Naive B cell (primary cell): ENCODE results near the gene ZNF408. TPM values are rescaled to one million over a fixed set of nuclear protein-coding genes. Genes with fewer than 3 reads are reported as not detected.

Experiments
- ATAC-seq, 2 donors: fragments of 150-1000 bp; cut with Tn5 transposase; 2 replicates each; pipeline ENCODE4 v1.10.0; 2021; ENCODE audit warnings: low read depth in 2 of 2, mild to moderate bottlenecking in 2 of 2, moderate library complexity in 2 of 2
- DNase-seq: peaks from one replicate; pipeline ENCODE4 v3.0.0; 2022
- H3K27ac Mint-ChIP-seq, 6 donors: one replicate each; pipeline ENCODE4 v1.8.0; 2020 to 2022; ENCODE audit warnings: mild to moderate bottlenecking in 6 of 6, mixed read lengths in 6 of 6, moderate library complexity in 5 of 6, inconsistent platforms in 2 of 6
- H3K27me3 Mint-ChIP-seq, 3 donors: one replicate each; pipeline ENCODE4 v1.8.0; 2021 to 2022; ENCODE audit warnings: mixed read lengths in 3 of 3, mild to moderate bottlenecking in 1 of 3
- H3K36me3 Mint-ChIP-seq, 2 donors: one replicate each; pipeline ENCODE4 v1.8.0; 2020 to 2022; ENCODE audit warnings: mixed read lengths in 2 of 2, inconsistent platforms in 1 of 2, mild to moderate bottlenecking in 1 of 2
- H3K4me1 Mint-ChIP-seq, 3 donors: one replicate each; pipeline ENCODE4 v1.8.0; 2020 to 2022; ENCODE audit warnings: mixed read lengths in 3 of 3, inconsistent platforms in 1 of 3, mild to moderate bottlenecking in 1 of 3, moderate library complexity in 1 of 3
- H3K4me3 Mint-ChIP-seq, 8 donors: one replicate each; pipeline ENCODE4 v1.8.0; 2020 to 2022; ENCODE audit warnings: mild to moderate bottlenecking in 8 of 8, mixed read lengths in 8 of 8, moderate library complexity in 8 of 8, inconsistent platforms in 2 of 8
- H3K9me3 Mint-ChIP-seq, 7 donors: one replicate each; pipeline ENCODE4 v1.8.0; 2020 to 2022; ENCODE audit warnings: mixed read lengths in 7 of 7, mild to moderate bottlenecking in 5 of 7, inconsistent platforms in 2 of 7, moderate library complexity in 1 of 7
- polyA plus RNA-seq, 6 donors: library from polyadenylated mRNA; unstranded; fragments of 300-500 nt; fragmentation: Illumina TruSeq; gene quantifications; one replicate each; pipeline ENCODE4 v1.2.3, GENCODE V29; 2021; ENCODE audit warnings: low read depth in 6 of 6

ZNF408 gene
- polyA plus RNA-seq, 6 donors from 2014 or later: 6.2 to 13.8 (median 11.3) TPM

GRCh38 chr11:46718155-46719019, 17.6 kb downstream of the ZNF408 start:
- H3K27ac Mint-ChIP-seq: peak overlapping the region in 1 of 6 donors; percentile 34

GRCh38 chr11:46719048-46719542, 18.3 kb downstream of the ZNF408 start, which contains the start of gene F2:
Gene F2, plus strand, starts transcription at chr11:46719213. Its CDS starts 23 bp downstream, at chr11:46719236.
- Mint-ChIP-seq H3K4me3 (no peak within 1 kb of the TSS), H3K27me3 (no peaks in the 10 kb centered on the region), H3K4me1 (no peaks in the 10 kb centered on the region), H3K27ac (peak within 1 kb of the TSS in 1 of 6 donors; percentile 34), H3K36me3 (no peaks in the 10 kb centered on the region), H3K9me3 (peaks cover 0 to 4% (median 0%) of the 10 kb centered on the region in 7 donors)
- DNase-seq (no peak), ATAC-seq (no peak)

More at GRCh38 chr11:46718155-46719019, 17.6 kb downstream of the ZNF408 start:
- no peak overlapping the region for H3K4me3 Mint-ChIP-seq
- H3K36me3 Mint-ChIP-seq: no peaks in the 10 kb centered on the region
- H3K27me3 Mint-ChIP-seq: no peaks in the 10 kb centered on the region
- DNase-seq (no peak), ATAC-seq (no peak)
- H3K4me1 Mint-ChIP-seq: no peaks in the 10 kb centered on the region
- H3K9me3 Mint-ChIP-seq: peaks cover 0 to 4% (median 0%) of the 10 kb centered on the region in 7 donors

- no peaks in the 10 kb centered on the region for H3K36me3 Mint-ChIP-seq
- no peaks in the 10 kb centered on the region for H3K4me1 Mint-ChIP-seq
- no peak overlapping the region for H3K4me3 Mint-ChIP-seq
- no peaks in the 10 kb centered on the region for H3K27me3 Mint-ChIP-seq
- DNase-seq: no peak
- no peak overlapping the region for H3K27ac Mint-ChIP-seq
- peaks cover 0 to 4% (median 0%) of the 10 kb centered on the region in 7 donors for H3K9me3 Mint-ChIP-seq
- ATAC-seq: no peak
These were observed 18.9 kb downstream of the ZNF408 start for GRCh38 chr11:46719543-46720218.

- Mint-ChIP-seq H3K36me3 (no peaks in the 10 kb centered on the region), H3K27me3 (no peaks in the 10 kb centered on the region), H3K4me1 (no peaks in the 10 kb centered on the region), H3K9me3 (peaks cover 0 to 4% (median 0%) of the 10 kb centered on the region in 7 donors), H3K4me3 (no peak overlapping the region), H3K27ac (peak overlapping the region in 1 of 6 donors; percentile 11)
- DNase-seq (no peak), ATAC-seq (no peak)
These were observed 20.5 kb downstream of the ZNF408 start for GRCh38 chr11:46721286-46721685.

DNA sequence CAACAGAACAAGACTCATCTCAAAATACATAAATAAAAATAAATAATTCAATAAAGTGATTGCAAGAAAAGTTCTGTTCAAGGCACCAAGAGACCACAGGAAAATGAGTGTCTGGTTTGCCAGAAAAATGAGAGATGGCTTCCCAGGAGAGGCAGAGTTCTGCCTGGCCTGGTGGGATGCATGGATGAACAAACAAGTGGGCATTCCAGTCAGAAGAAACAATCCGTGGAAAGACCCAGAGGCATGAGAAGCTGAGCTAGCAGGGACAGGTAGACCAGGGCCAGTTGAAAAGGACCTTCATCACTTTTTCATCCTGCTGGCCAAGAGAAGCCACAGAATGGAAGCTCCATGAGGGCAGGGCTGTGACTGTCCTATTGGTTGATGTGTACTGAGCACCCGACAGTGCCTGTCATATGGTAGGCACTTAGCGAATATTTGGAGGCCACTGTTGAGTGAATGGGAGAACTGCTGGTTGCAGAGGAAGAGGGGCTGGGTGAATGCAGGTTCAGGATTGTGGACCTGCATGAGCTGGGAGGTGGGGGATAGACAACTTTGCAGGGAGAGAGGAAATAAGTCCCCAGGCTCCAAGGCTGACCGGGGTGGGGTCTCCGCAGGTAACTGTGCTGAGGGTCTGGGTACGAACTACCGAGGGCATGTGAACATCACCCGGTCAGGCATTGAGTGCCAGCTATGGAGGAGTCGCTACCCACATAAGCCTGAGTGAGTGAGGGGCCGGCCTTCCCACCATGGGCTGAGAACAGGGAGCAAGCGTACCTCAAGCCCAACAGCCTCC, 21.9 kb downstream of the ZNF408 start:
- Mint-ChIP-seq H3K4me1 (no peaks in the 10 kb centered on the region), H3K36me3 (no peaks in the 10 kb centered on the region), H3K4me3 (no peak overlapping the region), H3K27ac (no peak overlapping the region), H3K27me3 (no peaks in the 10 kb centered on the region), H3K9me3 (peaks cover 0 to 4% (median 0%) of the 10 kb centered on the region in 7 donors)
- DNase-seq: no peak
- ATAC-seq: no peak

GRCh38 chr11:46723359-46723680, 22.5 kb downstream of the ZNF408 start:
- H3K4me3 Mint-ChIP-seq: no peak overlapping the region
- no peaks in the 10 kb centered on the region for H3K36me3 Mint-ChIP-seq
- no peaks in the 10 kb centered on the region for H3K27me3 Mint-ChIP-seq
- DNase-seq: no peak
- ATAC-seq: no peak
- peak overlapping the region in 1 of 6 donors; percentile 56 for H3K27ac Mint-ChIP-seq
- peaks cover 0 to 4% (median 0%) of the 10 kb centered on the region in 7 donors for H3K9me3 Mint-ChIP-seq
- no peaks in the 10 kb centered on the region for H3K4me1 Mint-ChIP-seq

GRCh38 chr11:46724088-46724487, 23.3 kb downstream of the ZNF408 start:
- no peaks in the 10 kb centered on the region for H3K4me1 Mint-ChIP-seq
- ATAC-seq (no peak), DNase-seq (no peak)
- H3K27me3 Mint-ChIP-seq: no peaks in the 10 kb centered on the region
- peaks cover 0 to 4% (median 0%) of the 10 kb centered on the region in 7 donors for H3K9me3 Mint-ChIP-seq
- no peaks in the 10 kb centered on the region for H3K36me3 Mint-ChIP-seq
- no peak overlapping the region for H3K27ac Mint-ChIP-seq
- H3K4me3 Mint-ChIP-seq: no peak overlapping the region

DNA sequence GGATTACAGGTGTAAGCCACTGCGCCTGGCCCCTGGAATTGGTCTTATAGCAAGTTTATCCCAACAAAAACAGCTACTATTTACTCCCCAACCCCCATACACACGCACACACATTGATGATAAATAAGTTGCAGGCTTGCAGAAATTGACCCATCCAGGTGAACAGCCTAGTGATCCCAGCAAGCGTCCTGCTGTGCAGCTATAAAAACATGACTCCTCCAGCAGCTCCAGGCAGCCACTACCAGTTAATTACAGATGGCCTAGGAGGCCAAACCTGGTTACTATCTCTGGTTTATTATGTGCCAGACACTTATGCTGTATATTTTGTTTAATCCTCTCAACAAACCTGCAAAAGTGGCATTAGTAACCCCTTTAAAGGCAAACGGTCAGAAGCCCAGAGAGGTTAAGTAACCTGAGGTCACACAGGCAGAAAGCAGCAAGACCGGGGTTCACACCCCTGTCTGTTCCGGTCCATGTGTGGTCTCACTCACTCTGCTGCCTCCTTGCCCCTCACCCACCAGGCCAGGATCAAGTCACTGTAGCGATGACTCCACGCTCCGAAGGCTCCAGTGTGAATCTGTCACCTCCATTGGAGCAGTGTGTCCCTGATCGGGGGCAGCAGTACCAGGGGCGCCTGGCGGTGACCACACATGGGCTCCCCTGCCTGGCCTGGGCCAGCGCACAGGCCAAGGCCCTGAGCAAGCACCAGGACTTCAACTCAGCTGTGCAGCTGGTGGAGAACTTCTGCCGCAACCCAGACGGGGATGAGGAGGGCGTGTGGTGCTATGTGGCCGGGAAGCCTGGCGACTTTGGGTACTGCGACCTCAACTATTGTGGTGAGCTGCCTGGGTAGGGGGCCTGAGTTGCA, 24.7 kb downstream of the ZNF408 start:
- DNase-seq (no peak), ATAC-seq (no peak)
- Mint-ChIP-seq H3K9me3 (peaks cover 0 to 4% (median 0%) of the 10 kb centered on the region in 7 donors), H3K36me3 (no peaks in the 10 kb centered on the region), H3K4me3 (no peak overlapping the region), H3K27me3 (no peaks in the 10 kb centered on the region), H3K4me1 (no peaks in the 10 kb centered on the region), H3K27ac (peak overlapping the region in 1 of 6 donors; percentile 33)

GRCh38 chr11:46726206-46726862, 25.5 kb downstream of the ZNF408 start:
- Mint-ChIP-seq H3K4me3 (no peak overlapping the region), H3K27ac (no peak overlapping the region), H3K9me3 (peaks cover 0 to 4% (median 0%) of the 10 kb centered on the region in 7 donors), H3K36me3 (no peaks in the 10 kb centered on the region), H3K27me3 (no peaks in the 10 kb centered on the region), H3K4me1 (no peaks in the 10 kb centered on the region)
- no peak for ATAC-seq
- no peak for DNase-seq

DNA sequence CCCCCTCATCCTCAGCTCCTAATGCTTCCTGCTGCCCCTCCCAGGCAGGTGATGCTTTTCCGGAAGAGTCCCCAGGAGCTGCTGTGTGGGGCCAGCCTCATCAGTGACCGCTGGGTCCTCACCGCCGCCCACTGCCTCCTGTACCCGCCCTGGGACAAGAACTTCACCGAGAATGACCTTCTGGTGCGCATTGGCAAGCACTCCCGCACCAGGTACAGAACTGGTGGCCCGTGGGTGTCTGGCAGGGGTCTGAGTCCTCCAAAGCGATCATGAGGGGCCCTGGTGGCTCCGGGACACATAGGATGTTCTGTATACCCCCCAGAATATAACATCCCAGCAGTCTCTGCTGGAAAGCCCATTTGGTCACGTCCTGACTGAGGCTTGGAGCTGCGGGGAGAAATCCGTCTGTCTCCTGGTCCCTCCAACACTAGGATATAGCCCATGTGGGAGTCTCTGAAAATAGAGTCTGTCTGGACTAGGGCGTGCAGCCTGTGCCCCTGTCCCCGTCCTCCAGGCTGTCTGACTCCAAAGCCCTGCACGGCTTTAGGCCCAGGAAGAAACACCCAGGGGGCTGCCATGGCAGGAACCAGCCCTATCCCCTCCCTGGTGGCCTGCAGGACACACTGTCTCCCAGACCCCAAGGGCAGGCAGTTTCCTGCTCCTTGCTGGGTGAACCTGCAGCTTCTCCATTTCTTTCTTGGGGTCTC, 27.3 kb downstream of the ZNF408 start:
- Mint-ChIP-seq H3K36me3 (no peaks in the 10 kb centered on the region), H3K4me1 (no peaks in the 10 kb centered on the region), H3K27me3 (no peaks in the 10 kb centered on the region), H3K9me3 (no peaks in the 10 kb centered on the region), H3K27ac (peak overlapping the region in 1 of 6 donors; percentile 33), H3K4me3 (no peak overlapping the region)
- DNase-seq: no peak
- ATAC-seq: no peak

DNA sequence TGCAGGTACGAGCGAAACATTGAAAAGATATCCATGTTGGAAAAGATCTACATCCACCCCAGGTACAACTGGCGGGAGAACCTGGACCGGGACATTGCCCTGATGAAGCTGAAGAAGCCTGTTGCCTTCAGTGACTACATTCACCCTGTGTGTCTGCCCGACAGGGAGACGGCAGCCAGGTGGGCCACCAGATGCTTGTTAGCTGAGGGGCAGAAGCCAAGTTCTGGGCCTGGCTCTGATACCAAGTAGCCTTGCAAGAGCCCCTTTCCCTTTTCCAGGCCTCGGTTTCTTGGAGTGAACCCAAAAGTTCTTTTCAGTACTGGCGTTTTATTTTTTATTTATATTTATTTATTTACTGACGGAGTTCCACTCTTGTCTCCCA, 27.8 kb downstream of the ZNF408 start:
- Mint-ChIP-seq H3K4me3 (no peak overlapping the region), H3K27ac (peak overlapping the region in 1 of 6 donors; percentile 33), H3K36me3 (no peaks in the 10 kb centered on the region), H3K4me1 (no peaks in the 10 kb centered on the region), H3K27me3 (no peaks in the 10 kb centered on the region), H3K9me3 (no peaks in the 10 kb centered on the region)
- ATAC-seq: no peak
- no peak for DNase-seq
